HG02981 (cell line): ENCODE data around the gene TMTC2.

Experiments used
- ATAC-seq: cut with Tn5 transposase; IDR thresholded peaks from one replicate; pipeline ENCODE4 v1.9.1; 2021; ENCODE audit warnings: mild to moderate bottlenecking, moderate library complexity; ENCODE audit not compliant: unreplicated experiment

Gene TMTC2

GRCh38 chr12:83172866-83173649, 486.4 kb downstream of the TMTC2 start:
- no peak for ATAC-seq

GRCh38 chr12:83179999-83180398, 493.3 kb downstream of the TMTC2 start:
- ATAC-seq = no peak

- ATAC-seq = no peak
These were observed 494.4 kb downstream of the TMTC2 start for GRCh38 chr12:83181074-83181473.

DNA sequence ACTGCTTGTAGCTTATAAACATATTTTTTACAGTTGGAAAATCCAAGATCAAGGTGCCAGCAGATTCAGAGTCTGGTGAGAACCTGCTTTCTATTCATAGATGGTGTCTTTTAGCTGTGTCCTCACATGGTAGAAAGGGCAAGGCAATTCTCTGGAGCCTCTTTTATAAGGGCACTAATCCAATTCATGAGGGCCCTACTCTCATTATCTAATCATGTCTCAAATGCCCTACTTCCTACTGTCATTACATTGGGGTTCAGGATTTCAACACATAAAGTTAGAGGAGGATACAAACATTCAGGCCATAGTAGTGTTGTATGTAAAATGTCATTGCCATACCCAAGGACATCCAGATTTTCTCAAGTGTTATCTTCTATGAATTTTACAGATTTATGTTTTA, 496.4 kb downstream of the TMTC2 start:
- no peak for ATAC-seq
